H1 (cell line): Measurements from ENCODE around the gene LRP11. TPM values are rescaled to one million over a fixed set of nuclear protein-coding genes. Genes with fewer than 3 reads are reported as not detected.

Source experiments
- CTCF ChIA-PET: fragments of 300-600 bp; sonication (Branson Sonifier 250); formaldehyde crosslinking; loops from one replicate; lab custom pipeline; 2021; ENCODE audit not compliant: partially characterized antibody; lab: Charles Lee
- POLR2A ChIA-PET: fragments of 300-600 bp; sonication (Branson Sonifier 250); formaldehyde crosslinking; loops from one replicate; lab custom pipeline; 2021; ENCODE audit warnings: inconsistent platforms; ENCODE audit not compliant: partially characterized antibody; lab: Charles Lee
- DNase-seq, 2 experiments: peaks; one replicate each; pipeline versions ENCODE4 v3.0.0 to v3.0.0-alpha.2; 2010 to 2022; ENCODE audit warnings: low spot score in 2 of 2, low read depth in 1 of 2, mixed read lengths in 1 of 2
- FAIRE-seq: peaks from 2 replicates; lab custom pipeline; 2011; peaks lifted over from hg19 to GRCh38; lab: Jason Lieb, UNC
- H2AFZ ChIP-seq: 2 replicates; pipeline ENCODE4 v1.8.1; 2012; ENCODE audit warnings: low read length, inconsistent platforms
- H2AK5ac ChIP-seq: 2 replicates; pipeline ENCODE4 v1.6.1; 2013; ENCODE audit warnings: low read depth, low read length
- H2BK120ac ChIP-seq: replicated peaks from 2 replicates; pipeline ENCODE3; 2013; ENCODE audit warnings: low read depth, low read length, inconsistent platforms
- H2BK12ac ChIP-seq: 2 replicates; pipeline ENCODE4 v1.6.1; 2013; ENCODE audit warnings: low read depth, low read length
- H2BK15ac ChIP-seq: 2 replicates; pipeline ENCODE4 v1.6.1; 2013; ENCODE audit warnings: low read length
- H2BK20ac ChIP-seq: 2 replicates; pipeline ENCODE4 v1.6.1; 2013; ENCODE audit warnings: low read length
- H2BK5ac ChIP-seq: 2 replicates; pipeline ENCODE4 v1.6.1; 2013; ENCODE audit warnings: low read depth, low read length
- H3K14ac ChIP-seq: 2 replicates; pipeline ENCODE4 v1.6.1; 2013; ENCODE audit warnings: inconsistent platforms; ENCODE audit not compliant: insufficient read length
- H3K18ac ChIP-seq: 2 replicates; pipeline ENCODE4 v1.6.1; 2013; ENCODE audit warnings: low read length; ENCODE audit errors: extremely low read depth
- H3K23ac ChIP-seq: 2 replicates; pipeline ENCODE4 v1.6.1; 2013; ENCODE audit warnings: inconsistent platforms; ENCODE audit not compliant: insufficient read length
- H3K23me2 ChIP-seq: 2 replicates; pipeline ENCODE4 v1.6.1; 2013; ENCODE audit warnings: low read depth, low read length
- H3K27ac ChIP-seq: 2 replicates; pipeline ENCODE4 v1.6.1; 2011; ENCODE audit warnings: low read depth, low read length, inconsistent platforms
- H3K27me3 ChIP-seq, 4 experiments: replicated peaks in 1 of 4; 1 replicate in 1 of 4; 2 replicates in 3 of 4; pipeline versions ENCODE4 v1.6.1 to v1.8.1; 2011 to 2013; ENCODE audit warnings: low read length in 3 of 4, mild to moderate bottlenecking in 3 of 4, inconsistent platforms in 2 of 4, mixed read lengths in 2 of 4, moderate library complexity in 1 of 4; ENCODE audit not compliant: control insufficient read depth in 3 of 4, insufficient read depth in 3 of 4; ENCODE audit errors: extremely low read depth in 1 of 4
- H3K36me3 ChIP-seq, 4 experiments: 2 replicates each; pipeline versions ENCODE4 v1.6.1 to v1.8.1; 2011 to 2013; ENCODE audit warnings: mild to moderate bottlenecking in 4 of 4, low read length in 3 of 4, moderate library complexity in 2 of 4, control low read depth in 1 of 4, inconsistent platforms in 1 of 4; ENCODE audit not compliant: insufficient read depth in 4 of 4, control insufficient read depth in 2 of 4
- H3K4ac ChIP-seq: replicated peaks from 2 replicates; pipeline ENCODE3; 2013; ENCODE audit warnings: low read length, low read depth, mixed read lengths, inconsistent platforms; ENCODE audit not compliant: insufficient read length
- H3K4me1 ChIP-seq, 4 experiments: replicated peaks in 1 of 4; 1 replicate in 1 of 4; 2 replicates in 3 of 4; pipeline versions ENCODE4 v1.6.1 to v1.8.1; 2011 to 2013; ENCODE audit warnings: low read length in 3 of 4, inconsistent platforms in 2 of 4, mixed read lengths in 1 of 4; ENCODE audit not compliant: insufficient read depth in 4 of 4, control insufficient read depth in 3 of 4
- H3K4me2 ChIP-seq, 2 experiments: 2 replicates each; pipeline versions ENCODE4 v1.6.1 to v1.8.1; 2011 to 2013; ENCODE audit warnings: low read depth in 2 of 2, low read length in 2 of 2, control low read depth in 1 of 2, inconsistent platforms in 1 of 2, mild to moderate bottlenecking in 1 of 2; ENCODE audit not compliant: insufficient read depth in 1 of 2
- H3K4me3 ChIP-seq, 4 experiments: fragments of 200-600, 300-600 bp in 1 of 4; sonication (generic), shearing (Covaris generic), sonication (Bioruptor Twin) in 1 of 4; 2 replicates each; pipeline versions ENCODE4 v1.5.1 to v1.8.1; 2011 to 2016; ENCODE audit warnings: low read length in 4 of 4, low read depth in 3 of 4, control low read depth in 2 of 4, inconsistent platforms in 2 of 4, mild to moderate bottlenecking in 2 of 4, mixed read lengths in 1 of 4, moderate library complexity in 1 of 4; ENCODE audit not compliant: insufficient read depth in 2 of 4; ENCODE audit errors: extremely low read depth in 1 of 4
- H3K56ac ChIP-seq: replicated peaks from 2 replicates; pipeline ENCODE3; 2013; ENCODE audit warnings: low read depth, mild to moderate bottlenecking, mixed read lengths, low read length, inconsistent platforms; ENCODE audit not compliant: insufficient read length
- H3K79me1 ChIP-seq: 2 replicates; pipeline ENCODE4 v1.6.1; 2013; ENCODE audit warnings: low read depth, low read length, control low read depth
- H3K79me2 ChIP-seq, 2 experiments: 2 replicates each; pipeline versions ENCODE4 v1.6.1 to v1.8.1; 2012 to 2013; ENCODE audit warnings: low read length in 2 of 2, mild to moderate bottlenecking in 2 of 2, inconsistent platforms in 1 of 2; ENCODE audit not compliant: insufficient read depth in 2 of 2, control insufficient read depth in 1 of 2
- H3K9ac ChIP-seq, 4 experiments: replicated peaks in 1 of 4; 1 replicate in 1 of 4; 2 replicates in 3 of 4; pipeline versions ENCODE4 v1.6.1 to v1.8.1; 2011 to 2013; ENCODE audit warnings: low read depth in 3 of 4, low read length in 3 of 4, control low read depth in 2 of 4, mild to moderate bottlenecking in 2 of 4, moderate library complexity in 2 of 4, inconsistent platforms in 1 of 4; ENCODE audit errors: extremely low read depth in 1 of 4
- H3K9me3 ChIP-seq, 2 experiments: 2 replicates each; pipeline versions ENCODE4 v1.6.1 to v1.8.1; 2012 to 2013; ENCODE audit warnings: mild to moderate bottlenecking in 2 of 2, moderate library complexity in 2 of 2, control low read depth in 1 of 2, inconsistent platforms in 1 of 2, low read depth in 1 of 2, low read length in 1 of 2, mixed read lengths in 1 of 2; ENCODE audit not compliant: insufficient read depth in 2 of 2
- H4K20me1 ChIP-seq, 2 experiments: replicated peaks in 1 of 2; 2 replicates each; pipeline versions ENCODE3 to v1.8.1; 2011 to 2013; ENCODE audit warnings: inconsistent platforms in 2 of 2, low read length in 2 of 2, mild to moderate bottlenecking in 1 of 2; ENCODE audit not compliant: insufficient read depth in 2 of 2, control insufficient read depth in 1 of 2
- H4K5ac ChIP-seq: 2 replicates; pipeline ENCODE4 v1.6.1; 2013; ENCODE audit warnings: low read length, low read depth, mixed read lengths, inconsistent platforms; ENCODE audit not compliant: insufficient read length
- H4K8ac ChIP-seq: 2 replicates; pipeline ENCODE4 v1.8.0; 2013; ENCODE audit warnings: mild to moderate bottlenecking, moderate library complexity, low read length, inconsistent platforms; ENCODE audit not compliant: insufficient read depth; ENCODE audit errors: extremely low read depth
- H4K91ac ChIP-seq: replicated peaks from 2 replicates; pipeline ENCODE3; 2013; ENCODE audit warnings: low read length, mixed read lengths, inconsistent platforms; ENCODE audit not compliant: insufficient read length
- BRCA1 ChIP-seq: IDR thresholded peaks from 2 replicates; pipeline ENCODE4 v1.6.1; 2012; ENCODE audit warnings: low read depth, low read length, improper control_type of control experiment
- WGBS, 2 experiments: shearing (Covaris generic) in 1 of 2; methylation state at CpG; one replicate each; pipeline versions ENCODE4 v1.1.6 to v1.1.7; 2013 to 2015; ENCODE audit warnings: low lambda C conversion rate in 2 of 2, mixed read lengths in 2 of 2, inconsistent platforms in 1 of 2, low coverage in 1 of 2, missing lambda C conversion rate in 1 of 2; ENCODE audit not compliant: insufficient replicate concordance in 2 of 2, insufficient coverage in 1 of 2, insufficient read length in 1 of 2; ENCODE audit errors: extremely low coverage in 1 of 2, missing lambda C conversion rate in 1 of 2; 5-methylcytosine and 5-hydroxymethylcytosine counted together
- polyA plus RNA-seq, 7 experiments: library from polyadenylated mRNA; depleted of rRNA in 3 of 7; stranded (reverse) in 5 of 7; unstranded in 2 of 7; fragments of >200 nt in 5 of 7; fragments of 200-250 nt in 2 of 7; gene quantifications; 1 replicate in 5 of 7; 2 replicates in 1 of 7; 4 replicates in 1 of 7; pipeline versions ENCODE4 v1.2.1 to v1.2.3, GENCODE V29; 2011 to 2013; ENCODE audit warnings: missing spikeins in 2 of 7, mixed read lengths in 2 of 7
- total RNA-seq: library from RNA; stranded (reverse); fragmentation: NEBNext Ultra II Directional; extraction: Animal tissue kit (Norgen Biotek cat#: 25700); gene quantifications from 2 replicates; pipeline ENCODE4 v1.2.1, GENCODE V29; 2021

The LRP11 gene
- total and polyA plus RNA-seq, 2 of the 8 experiments (the other 6 are each of a cell fraction or from before 2014, with no cell fraction given), result 11.0 to 20.0 TPM

DNA sequence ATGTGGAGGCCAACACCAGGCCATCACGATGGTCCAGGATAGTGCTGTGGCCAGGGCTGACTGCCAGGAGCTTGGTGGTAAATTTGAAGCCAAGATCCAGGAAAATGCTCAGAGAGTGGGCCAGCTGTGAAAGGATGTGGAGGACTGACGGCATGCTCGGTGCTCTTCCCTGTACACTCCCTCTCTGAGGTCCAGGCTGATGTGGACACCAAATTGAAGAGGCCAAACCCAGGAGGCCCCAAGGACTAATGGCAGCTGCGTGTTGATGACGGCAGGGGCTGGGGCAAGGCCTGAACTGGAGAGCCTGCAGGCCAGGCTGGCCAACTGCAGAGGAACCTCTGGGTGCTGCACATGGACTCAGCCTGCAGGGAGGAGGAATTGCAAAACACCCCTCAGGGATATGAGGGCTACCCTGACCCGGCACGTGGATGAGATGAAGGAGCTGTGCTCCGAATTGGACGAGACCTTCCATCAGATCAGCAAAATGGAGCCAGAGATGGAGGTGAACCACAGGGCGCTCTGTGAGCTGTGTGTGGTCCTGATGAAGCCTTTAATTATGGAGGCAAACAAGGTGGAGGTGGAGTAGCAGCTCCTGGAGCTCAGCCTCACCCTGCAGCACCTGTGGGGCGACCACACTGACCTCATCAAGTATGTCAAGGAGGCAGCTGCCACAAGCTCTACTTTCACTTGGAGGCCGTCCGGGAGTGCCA, 40.7 kb upstream of the LRP11 start:
- WGBS, 2 experiments, result 94% methylated on average over 13 of the region's 13 CpGs; no CpG with 5 or more reads in 1 of the 2 experiments
- Histone ChIP-seq H3K4me3 (no peak overlapping the region), H3K4me2 (no peak overlapping the region), H3K23ac (no peak overlapping the region), H4K91ac (no peak overlapping the region), H2BK12ac (no peak overlapping the region), H4K5ac (no peak overlapping the region), H3K18ac (no peak overlapping the region), H4K20me1 (no peaks in the 10 kb centered on the region), H3K27me3 (no peaks in the 10 kb centered on the region), H3K14ac (no peak overlapping the region), H2AK5ac (no peak overlapping the region), H3K4ac (no peak overlapping the region), H2BK120ac (no peak overlapping the region), H2BK15ac (no peak overlapping the region), H4K8ac (peak overlapping the region; percentile 28; the same call in 1 of the 2 replicates), H3K36me3 (no peaks in the 10 kb centered on the region), H3K79me1 (no peaks in the 10 kb centered on the region), H2AFZ (no peak overlapping the region), H3K4me1 (no peaks in the 10 kb centered on the region), H3K9me3 (peaks cover 11 to 15% of the 10 kb centered on the region in 2 experiments; a peak in 3 of 4 replicates), H2BK5ac (no peak overlapping the region), H3K23me2 (no peaks in the 10 kb centered on the region), H2BK20ac (no peak overlapping the region), H3K56ac (no peak overlapping the region), H3K9ac (no peak overlapping the region), H3K27ac (no peak overlapping the region), H3K79me2 (no peaks in the 10 kb centered on the region)
- FAIRE-seq (no peak), DNase-seq (no peak)
- ChIA-PET POLR2A (interaction anchor here (0.7 to 1.2 kb wide), 2 partner anchors 9 to 18 kb away, joined by 3 read pairs; no protein-coding TSS in a partner anchor), CTCF (interaction anchor here (0.6 to 4.8 kb wide), 21 partner anchors 9 to 821 kb away, joined by 3 to 26 read pairs (median 4); no protein-coding TSS in a partner anchor)
- TF ChIP-seq BRCA1, result no peak
